ENCODE data around the gene DDC. TPM values are rescaled to one million over a fixed set of nuclear protein-coding genes. Genes with fewer than 3 reads are reported as not detected.

Gene DDC
- total and polyA plus RNA-seq, 2 donors (not counting 1 experiment from before 2014, with no cell fraction given) = not detected

- Histone ChIP-seq H3K9me3 (ENCODE audit: control extremely low read depth in 1 of 3, control insufficient read depth in 2 of 3, insufficient read depth in 1 of 3, low read length in 2 of 3) (no peaks in the 10 kb centered on the region), H2AFZ (ENCODE audit: insufficient read depth, low read depth, low read length, poor library complexity, severe bottlenecking) (no peak overlapping the region), H3K36me3 (replicated peaks in 1 of 2; ENCODE audit: control extremely low read depth in 1 of 2, control insufficient read depth in 1 of 2, extremely low read depth in 1 of 2, insufficient read depth in 2 of 2, low read length in 1 of 2) (no peaks in the 10 kb centered on the region), H3K79me2 (ENCODE audit: control insufficient read depth, insufficient read depth, low read length) (no peaks in the 10 kb centered on the region), H3K4me1 (ENCODE audit: control insufficient read depth in 2 of 2, insufficient read depth in 2 of 2, low read length in 2 of 2) (no peaks in the 10 kb centered on the region), H3K9ac (ENCODE audit: low read length) (no peak overlapping the region), H3K4me3 (ENCODE audit: control extremely low read depth in 1 of 5, extremely low read depth in 1 of 5, insufficient read depth in 1 of 5, low read depth in 2 of 5, low read length in 4 of 5) (no peak overlapping the region), H4K20me1 (ENCODE audit: control insufficient read depth, insufficient read depth, low read length, poor library complexity, severe bottlenecking) (no peaks in the 10 kb centered on the region), H3K27ac (ENCODE audit: low read length in 2 of 2) (no peak overlapping the region), H3K4me2 (replicated peaks; ENCODE audit: low read depth, low read length, poor library complexity, severe bottlenecking) (no peak overlapping the region), H3K27me3 (replicated peaks in 1 of 4; ENCODE audit: control extremely low read depth in 1 of 4, control insufficient read depth in 3 of 4, insufficient read depth in 4 of 4, low read length in 3 of 4) (peaks cover 0 to 13% (median 0%) of the 10 kb centered on the region in 4 experiments)
- H3K4me3 Mint-ChIP-seq = no peak overlapping the region
- no peaks in the 10 kb centered on the region for H3K4me1 Mint-ChIP-seq
- ChIA-PET CTCF (no interaction called here), POLR2A (no interaction called here)
- H3K9me3 Mint-ChIP-seq (ENCODE audit: insufficient read depth) = no peaks in the 10 kb centered on the region
- intact Hi-C loops (cut with micrococcal nuclease) = no loop called here
- WGBS (ENCODE audit: insufficient coverage) = 89% methylated on average over 1 of the region's 2 CpGs
- peaks cover 41% of the 10 kb centered on the region for H3K27me3 Mint-ChIP-seq
- ATAC-seq (ENCODE audit: low read depth) = no peak
- TF ChIP-seq EZH2 (IDR thresholded peaks at IDR 0.05; ENCODE audit: borderline replicate concordance, insufficient read depth, low read depth, low read length, poor library complexity, severe bottlenecking) (no peak), CTCF (IDR thresholded peaks at IDR 0.05) (no peak)
- DNase-seq = no peak
- no peak overlapping the region for H3K27ac Mint-ChIP-seq
Measured at GRCh38 chr7:50509459-50509858, 55.7 kb downstream of the DDC start.

GRCh38 chr7:50508471-50508943, 56.7 kb downstream of the DDC start:
- H3K4me1 ChIP-seq (ENCODE audit: control insufficient read depth in 2 of 2, insufficient read depth in 2 of 2, low read length in 2 of 2) = no peaks in the 10 kb centered on the region
- peaks cover 35% of the 10 kb centered on the region for H3K27me3 Mint-ChIP-seq
- TF ChIP-seq EZH2 (IDR thresholded peaks at IDR 0.05; ENCODE audit: borderline replicate concordance, insufficient read depth, low read depth, low read length, poor library complexity, severe bottlenecking) (no peak), CTCF (IDR thresholded peaks at IDR 0.05) (no peak)
- peaks cover 0 to 13% (median 0%) of the 10 kb centered on the region in 4 experiments for H3K27me3 ChIP-seq (replicated peaks in 1 of 4; ENCODE audit: control extremely low read depth in 1 of 4, control insufficient read depth in 3 of 4, insufficient read depth in 4 of 4, low read length in 3 of 4)
- H3K9ac ChIP-seq (ENCODE audit: low read length) = no peak overlapping the region
- intact Hi-C loops (cut with micrococcal nuclease) = no loop called here
- no peak overlapping the region for H3K27ac ChIP-seq (ENCODE audit: low read length in 2 of 2)
- no peaks in the 10 kb centered on the region for H3K9me3 ChIP-seq (ENCODE audit: control extremely low read depth in 1 of 3, control insufficient read depth in 2 of 3, insufficient read depth in 1 of 3, low read length in 2 of 3)
- CTCF ChIA-PET = interaction anchor here (0.5 kb wide), 1 partner anchor 50 kb away, joined by 3 read pairs; no protein-coding TSS in a partner anchor
- POLR2A ChIA-PET = no interaction called here
- no peak overlapping the region for H3K4me3 Mint-ChIP-seq
- H2AFZ ChIP-seq (ENCODE audit: insufficient read depth, low read depth, low read length, poor library complexity, severe bottlenecking) = no peak overlapping the region
- no peak overlapping the region for H3K4me2 ChIP-seq (replicated peaks; ENCODE audit: low read depth, low read length, poor library complexity, severe bottlenecking)
- WGBS (ENCODE audit: insufficient coverage) = 80% methylated on average over 5 of the region's 5 CpGs
- ATAC-seq (ENCODE audit: low read depth) (no peak), DNase-seq (no peak)
- no peaks in the 10 kb centered on the region for H4K20me1 ChIP-seq (ENCODE audit: control insufficient read depth, insufficient read depth, low read length, poor library complexity, severe bottlenecking)
- H3K36me3 ChIP-seq (replicated peaks in 1 of 2; ENCODE audit: control extremely low read depth in 1 of 2, control insufficient read depth in 1 of 2, extremely low read depth in 1 of 2, insufficient read depth in 2 of 2, low read length in 1 of 2) = no peaks in the 10 kb centered on the region
- H3K27ac Mint-ChIP-seq = no peak overlapping the region
- H3K9me3 Mint-ChIP-seq (ENCODE audit: insufficient read depth) = no peaks in the 10 kb centered on the region
- no peaks in the 10 kb centered on the region for H3K4me1 Mint-ChIP-seq
- no peaks in the 10 kb centered on the region for H3K79me2 ChIP-seq (ENCODE audit: control insufficient read depth, insufficient read depth, low read length)
- no peak overlapping the region for H3K4me3 ChIP-seq (ENCODE audit: control extremely low read depth in 1 of 5, extremely low read depth in 1 of 5, insufficient read depth in 1 of 5, low read depth in 2 of 5, low read length in 4 of 5)
